Vagina (tissue), 2 donors: ENCODE data around the gene HDAC6. TPM values are rescaled to one million over a fixed set of nuclear protein-coding genes. Genes with fewer than 3 reads are reported as not detected.

Experiments
- DNase-seq, 2 donors: peaks; one replicate each; pipeline ENCODE4 v3.0.0-alpha.2; 2017; ENCODE audit errors: extremely low spot score in 2 of 2
- H3K27ac ChIP-seq: fragments of 200-600 bp; sonication (generic); one replicate; pipeline ENCODE4 v1.5.1; 2019
- H3K27me3 ChIP-seq: fragments of 200-600 bp; sonication (generic); one replicate; pipeline ENCODE4 v1.5.1; 2019
- H3K36me3 ChIP-seq, 2 donors: fragments of 200-600 bp; sonication (generic); one replicate each; pipeline ENCODE4 v1.5.1; 2017 to 2019
- H3K4me1 ChIP-seq: fragments of 200-600 bp; sonication (generic); one replicate; pipeline ENCODE4 v1.5.1; 2019
- H3K4me3 ChIP-seq, 2 donors: fragments of 200-600 bp; sonication (generic); 1 replicate in 1 of 2; 2 replicates in 1 of 2; pipeline ENCODE4 v1.5.1; 2016 to 2019
- H3K9me3 ChIP-seq: fragments of 200-600 bp; sonication (generic); one replicate; pipeline ENCODE4 v1.5.1; 2019
- CTCF ChIP-seq, 3 experiments: fragments of 450-650 bp in 2 of 3; fragments of 200-600 bp in 1 of 3; sonication (generic) in 1 of 3; IDR thresholded peaks; one replicate each; pipeline ENCODE4 v1.5.1; 2017 to 2019; ENCODE audit warnings: antibody characterized with exemption in 3 of 3, mild to moderate bottlenecking in 2 of 3, moderate library complexity in 2 of 3
- POLR2A ChIP-seq, 2 donors: fragments of 450-650 bp; IDR thresholded peaks; one replicate each; pipeline ENCODE4 v1.6.1; 2017; ENCODE audit warnings: antibody characterized with exemption in 2 of 2, mild to moderate bottlenecking in 2 of 2, moderate library complexity in 2 of 2
- POLR2AphosphoS5 ChIP-seq, 2 donors: sonication (generic); formaldehyde crosslinking; IDR thresholded peaks; one replicate each; pipeline ENCODE4 v1.9.0; 2017; ENCODE audit warnings: antibody characterized with exemption in 2 of 2, mild to moderate bottlenecking in 2 of 2, low read depth in 1 of 2; ENCODE audit not compliant: insufficient read depth in 1 of 2
- intact Hi-C: fragments of 100-400 bp; cut with DNase I; formaldehyde crosslinking; loops from one replicate; pipeline ENCODE4 v1.15.1; 2023
- total RNA-seq: library from RNA; depleted of rRNA; stranded (reverse); fragments of >200 nt; gene quantifications from one replicate; pipeline ENCODE4 v1.2.3, GENCODE V29; 2016

The HDAC6 gene
- total RNA-seq, 1 donor from 2014 or later, result 67.8 TPM

- no peak overlapping the region for H3K4me3 ChIP-seq
- H3K9me3 ChIP-seq, result no peaks in the 10 kb centered on the region
- no peak for DNase-seq
- no peak for TF ChIP-seq POLR2A (IDR thresholded peaks at IDR 0.05)
- no peak for TF ChIP-seq CTCF (IDR thresholded peaks at IDR 0.05)
- no peak for TF ChIP-seq POLR2AphosphoS5 (IDR thresholded peaks at IDR 0.05; ENCODE audit: insufficient read depth in 1 of 2, low read depth in 1 of 2)
- no peaks in the 10 kb centered on the region for H3K4me1 ChIP-seq
- no peak overlapping the region for H3K27ac ChIP-seq
- intact Hi-C loops, result no loop called here
- H3K36me3 ChIP-seq, result peaks cover 0 to 11% of the 10 kb centered on the region in 2 donors
- H3K27me3 ChIP-seq, result no peaks in the 10 kb centered on the region
Observed at GRCh38 chrX:48823053-48823452, 21.2 kb downstream of the HDAC6 start.

GRCh38 chrX:48824066-48824465 is 22.2 kb downstream of the HDAC6 start:
- no peak for TF ChIP-seq POLR2AphosphoS5 (IDR thresholded peaks at IDR 0.05; ENCODE audit: insufficient read depth in 1 of 2, low read depth in 1 of 2)
- TF ChIP-seq CTCF (IDR thresholded peaks at IDR 0.05), result no peak
- TF ChIP-seq POLR2A (IDR thresholded peaks at IDR 0.05), result no peak
- Histone ChIP-seq H3K4me3 (no peak overlapping the region), H3K27ac (no peak overlapping the region), H3K36me3 (peaks cover 0 to 11% of the 10 kb centered on the region in 2 donors), H3K27me3 (no peaks in the 10 kb centered on the region), H3K4me1 (no peaks in the 10 kb centered on the region), H3K9me3 (no peaks in the 10 kb centered on the region)
- intact Hi-C loops, result no loop called here
- no peak for DNase-seq

DNA sequence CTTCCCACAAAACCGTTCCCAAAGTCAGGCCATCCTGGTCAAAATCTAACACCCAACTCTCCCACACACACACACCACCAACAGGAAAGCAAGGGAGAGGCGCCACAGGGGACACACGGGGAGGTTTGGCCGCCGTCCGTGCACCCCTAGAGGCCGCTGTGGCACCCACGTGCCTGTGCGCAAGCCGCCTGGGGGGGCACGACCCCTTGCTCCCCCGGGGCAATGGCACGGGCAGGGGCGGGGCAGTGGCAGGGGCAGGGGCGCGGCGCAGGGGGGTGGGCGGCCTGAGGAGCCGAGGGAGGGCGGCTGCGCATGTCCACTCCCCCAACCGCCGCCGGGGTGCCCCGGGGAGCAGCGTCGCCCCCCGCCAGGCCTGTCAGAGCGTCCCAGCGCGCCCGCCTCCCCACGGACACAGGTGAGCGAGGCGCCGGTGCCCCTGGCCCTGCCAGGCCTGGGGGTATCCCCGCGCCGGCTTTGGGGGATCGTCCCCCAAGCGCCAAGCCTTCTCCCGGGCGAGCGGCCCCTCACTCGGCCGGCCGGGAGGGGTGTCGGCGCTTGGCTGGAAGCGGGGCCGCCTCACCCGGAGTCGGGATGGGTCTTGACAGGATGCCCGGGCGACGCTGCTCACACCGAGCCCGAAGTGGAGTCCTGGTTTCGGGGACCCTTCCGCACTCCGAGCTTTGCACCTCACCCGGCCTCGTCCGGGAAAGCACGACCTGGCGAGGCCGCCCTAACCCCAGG is 24.4 kb downstream of the HDAC6 start, which contains the start of gene ERAS:
ERAS (plus strand) TSS at position 379 of the 741 bp plus-strand sequence. CDS start 2,611 bp downstream, outside the sequence.
- Histone ChIP-seq H3K4me1 (no peaks in the 10 kb centered on the region), H3K27me3 (no peaks in the 10 kb centered on the region), H3K36me3 (peaks cover 0 to 11% of the 10 kb centered on the region in 2 donors), H3K27ac (no peak within 1 kb of the TSS), H3K9me3 (no peaks in the 10 kb centered on the region), H3K4me3 (no peak within 1 kb of the TSS)
- DNase-seq, result no peak
- intact Hi-C loops, result no loop called here
- no peak for TF ChIP-seq POLR2AphosphoS5 (IDR thresholded peaks at IDR 0.05; ENCODE audit: insufficient read depth in 1 of 2, low read depth in 1 of 2)
- no peak for TF ChIP-seq POLR2A (IDR thresholded peaks at IDR 0.05)
- TF ChIP-seq CTCF (IDR thresholded peaks at IDR 0.05), result no peak

DNA sequence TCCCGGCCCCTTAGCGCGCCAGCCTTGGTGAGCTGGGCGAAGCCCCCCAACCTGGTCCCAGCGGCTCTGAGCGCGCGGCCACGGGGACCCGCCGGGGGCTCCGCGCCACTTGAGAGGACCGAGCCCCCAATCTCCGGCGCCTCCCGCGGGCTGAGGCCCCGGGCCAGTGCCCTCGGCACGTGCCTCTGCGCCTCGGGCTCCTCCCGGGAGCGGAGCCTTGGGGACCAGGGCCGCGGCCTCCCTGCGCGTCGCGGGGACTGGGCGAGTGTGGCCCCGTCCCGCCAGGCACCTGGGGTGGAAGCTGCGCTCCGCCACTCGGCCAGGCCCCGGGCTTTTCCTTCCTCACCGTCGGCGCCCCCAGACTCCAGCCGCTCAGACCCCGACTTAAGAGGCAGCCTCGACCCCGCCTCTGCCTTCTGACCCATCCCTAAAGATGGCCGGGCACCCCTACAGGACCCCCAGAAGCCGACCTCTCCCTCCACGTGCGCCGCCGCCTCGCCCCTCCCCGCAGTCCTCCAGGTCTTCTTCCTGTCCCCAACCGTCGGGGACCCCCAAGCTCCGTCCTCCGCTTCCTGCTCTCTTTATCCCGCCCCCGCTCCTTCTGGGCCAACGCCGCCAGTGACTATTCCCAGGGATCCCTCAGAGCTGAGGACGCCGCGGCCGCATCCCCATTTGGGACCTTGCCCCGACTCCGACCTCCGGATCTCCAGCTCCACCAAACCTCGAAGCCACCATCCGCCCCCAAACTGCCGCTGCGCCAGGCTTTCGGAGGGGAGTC is 25.2 kb downstream of the HDAC6 start:
- Histone ChIP-seq H3K27me3 (no peaks in the 10 kb centered on the region), H3K27ac (no peak overlapping the region), H3K36me3 (peaks cover 0 to 11% of the 10 kb centered on the region in 2 donors), H3K4me1 (no peaks in the 10 kb centered on the region), H3K4me3 (no peak overlapping the region), H3K9me3 (no peaks in the 10 kb centered on the region)
- TF ChIP-seq CTCF (IDR thresholded peaks at IDR 0.05) (no peak), POLR2A (IDR thresholded peaks at IDR 0.05) (no peak), POLR2AphosphoS5 (IDR thresholded peaks at IDR 0.05; ENCODE audit: insufficient read depth in 1 of 2, low read depth in 1 of 2) (no peak)
- intact Hi-C loops, result no loop called here
- DNase-seq, result no peak

GRCh38 chrX:48827654-48827968 is 25.7 kb downstream of the HDAC6 start:
- Histone ChIP-seq H3K4me1 (no peaks in the 10 kb centered on the region), H3K27ac (no peak overlapping the region), H3K4me3 (no peak overlapping the region), H3K9me3 (no peaks in the 10 kb centered on the region), H3K36me3 (peaks cover 0 to 11% of the 10 kb centered on the region in 2 donors), H3K27me3 (no peaks in the 10 kb centered on the region)
- DNase-seq, result no peak
- no peak for TF ChIP-seq CTCF (IDR thresholded peaks at IDR 0.05)
- no peak for TF ChIP-seq POLR2AphosphoS5 (IDR thresholded peaks at IDR 0.05; ENCODE audit: insufficient read depth in 1 of 2, low read depth in 1 of 2)
- TF ChIP-seq POLR2A (IDR thresholded peaks at IDR 0.05), result no peak
- intact Hi-C loops, result no loop called here
